Stimulated activated CD8-positive, alpha-beta memory T cell treated with anti-CD3 and anti-CD28 coated beads, Interleukin-7, amount 100 ng/mL, for 4 hours (primary cell): ENCODE measurements around the gene SRPK1.
"Not testable (repeated sequence)": the region's sequence is repeated elsewhere in the genome, so short reads cannot be mapped to it uniquely, and the experiment has no call there.

Experiments
- DNase-seq, 2 donors: peaks; one replicate each; pipeline ENCODE4 v3.0.0-alpha.2; 2020; ENCODE audit warnings: low read depth in 2 of 2

SRPK1 gene

GRCh38 chr6:35920793-35921732 is at the start of gene SRPK1:
Gene SRPK1, minus strand, starts transcription at chr6:35921098. Its CDS starts 42 bp downstream, at chr6:35921056.
- DNase-seq: peak; percentile 76 to 84

GRCh38 chr6:35970181-35970580 is 49.3 kb upstream of the SRPK1 start:
- DNase-seq: no peak

- no peak for DNase-seq
Measured at GRCh38 chr6:35969646-35970045, 48.7 kb upstream of the SRPK1 start.

- DNase-seq: no peak
Measured at GRCh38 chr6:35968821-35969220, 47.9 kb upstream of the SRPK1 start.

GRCh38 chr6:35967076-35967774 is 46.3 kb upstream of the SRPK1 start:
- no peak for DNase-seq

GRCh38 chr6:35962779-35963560 is 42.1 kb upstream of the SRPK1 start:
- no peak for DNase-seq

- DNase-seq: no peak
Measured at GRCh38 chr6:35960187-35960586, 39.3 kb upstream of the SRPK1 start.

GRCh38 chr6:35955970-35956369 is 35.1 kb upstream of the SRPK1 start:
- DNase-seq: no peak

GRCh38 chr6:35955521-35955920 is 34.6 kb upstream of the SRPK1 start:
- DNase-seq: no peak

- DNase-seq: no peak
Measured at GRCh38 chr6:35955071-35955470, 34.2 kb upstream of the SRPK1 start.

GRCh38 chr6:35954333-35954732 is 33.4 kb upstream of the SRPK1 start:
- DNase-seq: no peak

GRCh38 chr6:35948725-35949124 is 27.8 kb upstream of the SRPK1 start:
- DNase-seq: no peak

- no peak for DNase-seq
Measured at GRCh38 chr6:35945650-35946025, 24.7 kb upstream of the SRPK1 start.

- no peak for DNase-seq
Measured at GRCh38 chr6:35943390-35943789, 22.5 kb upstream of the SRPK1 start.

GRCh38 chr6:35942355-35942754 is 21.5 kb upstream of the SRPK1 start:
- no peak for DNase-seq

GRCh38 chr6:35941170-35941569 is 20.3 kb upstream of the SRPK1 start:
- DNase-seq: not testable (repeated sequence)

- DNase-seq: not testable (repeated sequence)
Measured at GRCh38 chr6:35940014-35940413, 19.1 kb upstream of the SRPK1 start.

- DNase-seq: not testable (repeated sequence)
Measured at GRCh38 chr6:35939259-35939658, 18.4 kb upstream of the SRPK1 start.

GRCh38 chr6:35936681-35937359 is 15.9 kb upstream of the SRPK1 start:
- no peak for DNase-seq

- DNase-seq: no peak
Measured at GRCh38 chr6:35935469-35935868, 14.6 kb upstream of the SRPK1 start.

- no peak for DNase-seq
Measured at GRCh38 chr6:35933844-35934243, 12.9 kb upstream of the SRPK1 start.

- not testable (repeated sequence) for DNase-seq
Measured at GRCh38 chr6:35931873-35932272, 11.0 kb upstream of the SRPK1 start.
